MM.1S (cell line): ENCODE data around the gene AP2M1.

ENCODE experiments used
- DNase-seq: peaks from one replicate; pipeline ENCODE4 v3.0.0-alpha.2; 2015
- H2AFZ ChIP-seq: fragments of 300-600 bp; sonication (generic); 2 replicates; pipeline ENCODE4 v1.6.0; 2016; ENCODE audit warnings: antibody characterized with exemption, low read length
- H3F3A ChIP-seq: fragments of 300-600 bp; sonication (generic); 2 replicates; pipeline ENCODE4 v1.6.1; 2016; ENCODE audit warnings: mild to moderate bottlenecking, antibody characterized with exemption, low read length, moderate library complexity, mixed read lengths; ENCODE audit not compliant: insufficient read depth
- H3K27ac ChIP-seq: fragments of 300-600 bp; sonication (generic); 2 replicates; pipeline ENCODE4 v1.5.1; 2016; ENCODE audit warnings: mild to moderate bottlenecking, low read length
- H3K27me3 ChIP-seq: fragments of 300-600 bp; sonication (generic); replicated peaks from 2 replicates; pipeline ENCODE4 v1.6.0; 2016; ENCODE audit warnings: low read length; ENCODE audit not compliant: insufficient read depth
- H3K36me3 ChIP-seq: fragments of 300-600 bp; sonication (generic); replicated peaks from 2 replicates; pipeline ENCODE4 v1.6.1; 2016; ENCODE audit warnings: mild to moderate bottlenecking, low read length, mixed read lengths; ENCODE audit not compliant: insufficient read depth
- H3K4me1 ChIP-seq: fragments of 300-600 bp; sonication (generic); 2 replicates; pipeline ENCODE4 v1.6.1; 2016; ENCODE audit warnings: low read length, mixed read lengths
- H3K4me2 ChIP-seq: fragments of 300-600 bp; sonication (generic); 2 replicates; pipeline ENCODE4 v1.6.0; 2016; ENCODE audit warnings: low read depth, low read length
- H3K4me3 ChIP-seq: fragments of 300-600 bp; sonication (generic); 2 replicates; pipeline ENCODE4 v1.5.1; 2016; ENCODE audit warnings: low read length, mixed read lengths
- H3K79me2 ChIP-seq: fragments of 300-600 bp; sonication (generic); 2 replicates; pipeline ENCODE4 v1.6.1; 2016; ENCODE audit warnings: mixed run types, low read length, mixed read lengths
- H3K9ac ChIP-seq: fragments of 300-600 bp; sonication (generic); 2 replicates; pipeline ENCODE4 v1.6.1; 2016; ENCODE audit warnings: low read length, mixed read lengths
- H3K9me2 ChIP-seq: fragments of 300-600 bp; sonication (generic); replicated peaks from 2 replicates; pipeline ENCODE4 v1.6.1; 2016; ENCODE audit warnings: mild to moderate bottlenecking, low read length, mixed read lengths; ENCODE audit not compliant: insufficient read depth
- H3K9me3 ChIP-seq: fragments of 300-600 bp; sonication (generic); replicated peaks from 2 replicates; pipeline ENCODE4 v1.6.1; 2016; ENCODE audit warnings: mild to moderate bottlenecking, low read length, mixed read lengths; ENCODE audit not compliant: insufficient read depth
- H4K20me1 ChIP-seq: fragments of 300-600 bp; sonication (generic); 2 replicates; pipeline ENCODE4 v1.6.1; 2016; ENCODE audit warnings: mild to moderate bottlenecking, low read length, moderate library complexity, mixed read lengths; ENCODE audit not compliant: insufficient read depth
- EZH2 ChIP-seq: fragments of 300-600 bp; sonication (generic); optimal IDR thresholded peaks from 2 replicates; pipeline ENCODE3; 2017; ENCODE audit warnings: low read depth, mild to moderate bottlenecking, antibody characterized with exemption, low read length, mixed read lengths
- EZH2phosphoT487 ChIP-seq: fragments of 300-600 bp; sonication (generic); IDR thresholded peaks from 2 replicates; pipeline ENCODE4 v1.6.1; 2018; ENCODE audit warnings: antibody characterized with exemption, low read length
- TF ChIP-seq, protein P1 (sequence below): fragments of 300-600 bp; sonication (generic); IDR thresholded peaks from 2 replicates; pipeline ENCODE4 v1.5.1; 2016; ENCODE audit warnings: antibody characterized with exemption, low read length, mixed read lengths

AP2M1 gene

DNA sequence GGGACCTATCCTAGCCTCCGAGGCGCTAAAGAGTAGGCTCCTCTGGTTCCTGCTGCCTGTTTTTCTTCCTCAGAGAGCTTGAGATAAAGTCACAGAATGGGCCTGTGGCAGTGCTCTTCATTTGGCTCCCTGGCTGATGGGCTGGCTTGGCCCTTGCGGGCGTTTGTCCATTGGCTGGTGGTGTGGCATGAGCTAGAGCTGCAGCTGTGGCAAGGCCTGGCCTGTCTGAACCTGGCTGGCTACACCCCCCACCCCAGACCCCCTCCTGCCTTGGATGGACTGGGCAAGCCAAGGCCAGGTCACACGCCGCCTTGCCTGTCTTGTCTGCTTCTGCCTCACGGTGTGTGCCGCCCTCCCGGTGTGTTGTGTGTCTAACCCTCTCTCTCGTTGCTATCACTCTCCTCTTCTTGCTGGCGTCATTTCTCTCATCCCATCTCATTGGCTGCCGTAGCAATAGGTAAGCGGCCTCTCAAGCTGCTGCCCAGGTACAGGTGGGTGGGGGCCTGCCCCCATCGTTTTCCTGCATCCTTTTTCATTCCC is 3.2 kb downstream of the AP2M1 start:
- Histone ChIP-seq H2AFZ (no peak overlapping the region), H3K4me3 (no peak overlapping the region), H3K27me3 (no peaks in the 10 kb centered on the region), H3K4me2 (no peak overlapping the region), H3K79me2 (peaks cover 40% of the 10 kb centered on the region), H3K9me3 (no peaks in the 10 kb centered on the region), H3K9me2 (no peaks in the 10 kb centered on the region), H3F3A (0 out of 2 replicates have a peak, but pooled peaks cover 6% of the 10 kb centered on the region), H3K27ac (no peak overlapping the region), H4K20me1 (no peaks in the 10 kb centered on the region), H3K9ac (no peak overlapping the region), H3K36me3 (no peaks in the 10 kb centered on the region; the same call in 1 of the 2 replicates), H3K4me1 (peaks cover 16% of the 10 kb centered on the region; the same call in 1 of the 2 replicates)
- TF ChIP-seq EZH2phosphoT487 (no peak), EZH2 (no peak)
- TF ChIP-seq, protein P1, sequence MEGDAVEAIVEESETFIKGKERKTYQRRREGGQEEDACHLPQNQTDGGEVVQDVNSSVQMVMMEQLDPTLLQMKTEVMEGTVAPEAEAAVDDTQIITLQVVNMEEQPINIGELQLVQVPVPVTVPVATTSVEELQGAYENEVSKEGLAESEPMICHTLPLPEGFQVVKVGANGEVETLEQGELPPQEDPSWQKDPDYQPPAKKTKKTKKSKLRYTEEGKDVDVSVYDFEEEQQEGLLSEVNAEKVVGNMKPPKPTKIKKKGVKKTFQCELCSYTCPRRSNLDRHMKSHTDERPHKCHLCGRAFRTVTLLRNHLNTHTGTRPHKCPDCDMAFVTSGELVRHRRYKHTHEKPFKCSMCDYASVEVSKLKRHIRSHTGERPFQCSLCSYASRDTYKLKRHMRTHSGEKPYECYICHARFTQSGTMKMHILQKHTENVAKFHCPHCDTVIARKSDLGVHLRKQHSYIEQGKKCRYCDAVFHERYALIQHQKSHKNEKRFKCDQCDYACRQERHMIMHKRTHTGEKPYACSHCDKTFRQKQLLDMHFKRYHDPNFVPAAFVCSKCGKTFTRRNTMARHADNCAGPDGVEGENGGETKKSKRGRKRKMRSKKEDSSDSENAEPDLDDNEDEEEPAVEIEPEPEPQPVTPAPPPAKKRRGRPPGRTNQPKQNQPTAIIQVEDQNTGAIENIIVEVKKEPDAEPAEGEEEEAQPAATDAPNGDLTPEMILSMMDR: no peak
- DNase-seq: no peak

DNA sequence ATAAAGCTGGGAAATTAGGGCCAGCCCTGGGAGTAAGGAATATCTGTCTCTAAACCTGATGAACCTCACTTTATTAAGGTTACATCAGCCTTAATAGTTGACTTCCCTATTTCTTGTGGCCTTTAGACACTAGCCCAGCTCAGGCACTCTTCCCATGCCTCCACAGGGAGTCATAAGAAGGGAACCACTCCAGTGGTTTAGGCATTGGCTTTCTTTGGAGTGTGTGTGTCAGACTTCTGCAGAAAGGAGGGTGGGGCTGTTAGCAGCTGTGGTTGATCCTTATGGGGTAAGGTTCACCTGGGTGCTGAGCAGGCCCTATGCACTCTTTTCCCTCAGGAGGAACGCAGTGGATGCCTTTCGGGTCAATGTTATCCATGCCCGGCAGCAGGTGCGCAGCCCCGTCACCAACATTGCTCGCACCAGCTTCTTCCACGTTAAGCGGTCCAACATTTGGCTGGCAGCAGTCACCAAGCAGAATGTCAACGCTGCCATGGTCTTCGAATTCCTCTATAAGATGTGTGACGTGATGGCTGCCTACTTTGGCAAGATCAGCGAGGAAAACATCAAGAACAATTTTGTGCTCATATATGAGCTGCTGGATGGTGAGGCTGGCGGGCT is 4.0 kb downstream of the AP2M1 start:
- H3K27ac ChIP-seq: no peak overlapping the region
- H3K79me2 ChIP-seq: peaks cover 40% of the 10 kb centered on the region
- H3K4me1 ChIP-seq: peaks cover 16% of the 10 kb centered on the region; the same call in 1 of the 2 replicates
- H3K27me3 ChIP-seq: no peaks in the 10 kb centered on the region
- H3K9ac ChIP-seq: no peak overlapping the region
- H2AFZ ChIP-seq: no peak overlapping the region
- no peak for DNase-seq
- no peaks in the 10 kb centered on the region for H4K20me1 ChIP-seq
- H3K4me3 ChIP-seq: no peak overlapping the region
- no peak overlapping the region for H3K4me2 ChIP-seq
- H3F3A ChIP-seq: 0 out of 2 replicates have a peak, but pooled peaks cover 5% of the 10 kb centered on the region
- H3K9me3 ChIP-seq: no peaks in the 10 kb centered on the region
- TF ChIP-seq, protein P1: no peak
- TF ChIP-seq EZH2phosphoT487 (no peak), EZH2 (no peak)
- no peaks in the 10 kb centered on the region for H3K9me2 ChIP-seq
- H3K36me3 ChIP-seq: no peaks in the 10 kb centered on the region; the same call in 1 of the 2 replicates

DNA sequence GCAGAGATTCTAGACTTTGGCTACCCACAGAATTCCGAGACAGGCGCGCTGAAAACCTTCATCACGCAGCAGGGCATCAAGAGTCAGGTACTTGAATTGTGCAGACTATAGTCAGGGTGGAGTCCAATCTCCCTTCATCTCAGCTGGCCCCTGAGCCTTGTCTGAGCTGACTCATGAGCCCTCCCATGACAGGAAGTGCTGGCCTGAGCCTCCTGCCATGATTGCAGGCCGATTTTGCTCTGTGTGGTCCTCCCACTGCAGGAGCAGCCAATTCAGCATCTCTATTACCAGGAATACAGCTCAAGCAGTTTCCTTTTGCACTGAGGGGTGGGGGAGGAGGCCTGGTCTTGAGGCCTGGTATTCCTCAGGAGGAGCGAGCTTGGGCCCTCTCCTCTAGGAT is 5.5 kb downstream of the AP2M1 start:
- Histone ChIP-seq H3K4me2 (no peak overlapping the region), H3K36me3 (no peaks in the 10 kb centered on the region; the same call in 1 of the 2 replicates), H3K4me1 (peaks cover 12% of the 10 kb centered on the region; the same call in 1 of the 2 replicates), H3K9me2 (no peaks in the 10 kb centered on the region), H3K79me2 (peaks cover 35% of the 10 kb centered on the region), H3K9ac (no peak overlapping the region), H3K27ac (no peak overlapping the region), H3K9me3 (no peaks in the 10 kb centered on the region), H3K4me3 (no peak overlapping the region), H3F3A (no peaks in the 10 kb centered on the region), H3K27me3 (no peaks in the 10 kb centered on the region), H2AFZ (no peak overlapping the region), H4K20me1 (no peaks in the 10 kb centered on the region)
- no peak for DNase-seq
- TF ChIP-seq EZH2: no peak
- TF ChIP-seq, protein P1: no peak
- TF ChIP-seq EZH2phosphoT487: no peak
